Mucosa of descending colon (tissue), 3 donors: ENCODE data around the gene AMELX. TPM values are rescaled to one million over a fixed set of nuclear protein-coding genes. Genes with fewer than 3 reads are reported as not detected.
A peak's percentile ranks its signal among the peaks of the same experiment; 100 is the strongest.

Experiments
- ATAC-seq: fragments of 200-7000 bp; cut with Tn5 transposase; one replicate; pipeline ENCODE4 v1.9.1; 2020; ENCODE audit warnings: mild to moderate bottlenecking, moderate library complexity
- DNase-seq, 3 donors: peaks; one replicate each; pipeline ENCODE4 v3.0.0-alpha.2; 2020
- H3K36me3 ChIP-seq: fragments of 200-600 bp; one replicate; pipeline ENCODE4 v1.8.0; 2021; ENCODE audit warnings: low read depth, mild to moderate bottlenecking
- H3K4me1 ChIP-seq: fragments of 200-600 bp; one replicate; pipeline ENCODE4 v1.8.0; 2021; ENCODE audit warnings: low read depth, mild to moderate bottlenecking
- H3K4me3 ChIP-seq: fragments of 200-600 bp; one replicate; pipeline ENCODE4 v1.8.0; 2021; ENCODE audit warnings: mild to moderate bottlenecking
- H3K9me3 ChIP-seq: fragments of 200-600 bp; one replicate; pipeline ENCODE4 v1.8.0; 2021; ENCODE audit warnings: mild to moderate bottlenecking
- CTCF ChIP-seq: fragments of 200-600 bp; IDR thresholded peaks from one replicate; pipeline ENCODE4 v1.8.0; 2022; ENCODE audit warnings: antibody characterized with exemption, mild to moderate bottlenecking
- intact Hi-C, 2 donors: fragments of 100-400 bp; cut with DNase I in 1 of 2; cut with micrococcal nuclease in 1 of 2; formaldehyde crosslinking; loops; one replicate each; pipeline versions ENCODE4 v1.11.0 to v1.11.1; 2022; cut with DNase I, micrococcal nuclease
- long read RNA-seq, 2 donors: library from polyadenylated mRNA; unstranded; transcript quantifications; one replicate each; pipeline ENCODE4 v2.0.0, GENCODE V29; 2019 to 2021
- total RNA-seq, 3 donors: library from RNA; stranded (reverse); fragmentation: NEBNext Ultra II Directional in 2 of 3; extraction: Animal tissue kit (Norgen Biotek cat#: 25700) in 2 of 3; gene quantifications; one replicate each; pipeline versions ENCODE4 v1.2.1 to v1.2.4, GENCODE V29; 2021 to 2023
- donor health status: DM: no; HTN: no; CAD: no; lungs with moderate emphysema.
- donor health status: DM: no; HTN: no; CAD: no.
- donor health status: DM: no; HTN: yes; CAD: no.

AMELX gene
- total RNA-seq = not detected
- long read RNA-seq, donor 1 = 0 reads
- long read RNA-seq, donor 2 = 0 reads

GRCh38 chrX:11293113-11293512, at the start of gene AMELX:
Gene AMELX, plus strand, starts transcription at chrX:11293413. Its CDS starts 1,376 bp downstream, at chrX:11294789.
- Histone ChIP-seq H3K4me3 (no peak within 1 kb of the TSS), H3K36me3 (no peaks in the 10 kb centered on the region), H3K4me1 (no peaks in the 10 kb centered on the region), H3K9me3 (no peaks in the 10 kb centered on the region)
- intact Hi-C loops = no loop called here
- ATAC-seq (no peak), DNase-seq (no peak)
- TF ChIP-seq CTCF = no peak

GRCh38 chrX:11244636-11245035, 48.6 kb upstream of the AMELX start:
- H3K9me3 ChIP-seq = no peaks in the 10 kb centered on the region
- intact Hi-C loops = no loop called here
- ATAC-seq = no peak
- H3K4me1 ChIP-seq = no peaks in the 10 kb centered on the region
- DNase-seq = peak in 1 of 3 donors; percentile 5
- no peak overlapping the region for H3K4me3 ChIP-seq
- no peak for TF ChIP-seq CTCF
- H3K36me3 ChIP-seq = no peaks in the 10 kb centered on the region

- H3K9me3 ChIP-seq = no peaks in the 10 kb centered on the region
- H3K4me3 ChIP-seq = no peak overlapping the region
- no peaks in the 10 kb centered on the region for H3K4me1 ChIP-seq
- no peak for ATAC-seq
- DNase-seq = no peak
- intact Hi-C loops = no loop called here
- no peaks in the 10 kb centered on the region for H3K36me3 ChIP-seq
- TF ChIP-seq CTCF = no peak
Observed at GRCh38 chrX:11254417-11255109, 38.6 kb upstream of the AMELX start.

GRCh38 chrX:11257290-11257689, 35.9 kb upstream of the AMELX start:
- no peaks in the 10 kb centered on the region for H3K9me3 ChIP-seq
- H3K4me1 ChIP-seq = no peaks in the 10 kb centered on the region
- no peak for DNase-seq
- no peak overlapping the region for H3K4me3 ChIP-seq
- ATAC-seq = no peak
- H3K36me3 ChIP-seq = no peaks in the 10 kb centered on the region
- no peak for TF ChIP-seq CTCF
- intact Hi-C loops = no loop called here

- no peaks in the 10 kb centered on the region for H3K9me3 ChIP-seq
- TF ChIP-seq CTCF = no peak
- no peak overlapping the region for H3K4me3 ChIP-seq
- no peaks in the 10 kb centered on the region for H3K36me3 ChIP-seq
- no peak for DNase-seq
- intact Hi-C loops = no loop called here
- ATAC-seq = peak; percentile 22
- H3K4me1 ChIP-seq = no peaks in the 10 kb centered on the region
Observed at GRCh38 chrX:11257711-11258110, 35.5 kb upstream of the AMELX start.

DNA sequence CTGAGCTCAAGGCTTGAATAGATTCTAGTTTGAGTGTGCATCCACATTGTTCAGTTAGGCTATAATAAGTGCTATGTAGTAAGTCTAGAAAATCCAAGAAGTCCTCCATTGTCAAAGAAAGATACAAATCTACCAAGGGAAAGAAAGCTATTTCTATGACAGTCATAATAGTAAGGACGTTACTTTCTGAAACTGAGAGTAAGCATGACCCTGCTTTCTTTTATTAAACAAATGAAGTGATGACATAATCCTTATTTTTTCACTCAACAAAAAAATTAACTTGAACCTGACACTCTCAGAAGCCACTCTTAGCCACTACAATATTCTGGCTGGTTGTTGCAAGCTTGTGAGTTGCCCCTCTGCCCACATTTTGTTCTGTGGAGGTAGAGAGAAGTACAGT, 33.8 kb upstream of the AMELX start:
- intact Hi-C loops = no loop called here

More for the DNA sequence above, 33.8 kb upstream of the AMELX start:
- no peaks in the 10 kb centered on the region for H3K9me3 ChIP-seq
- H3K36me3 ChIP-seq = no peaks in the 10 kb centered on the region
- no peaks in the 10 kb centered on the region for H3K4me1 ChIP-seq
- DNase-seq (no peak), ATAC-seq (no peak)
- no peak for TF ChIP-seq CTCF
- H3K4me3 ChIP-seq = no peak overlapping the region
